Left renal pelvis (tissue), 4 donors: ENCODE results near the gene U2AF1L4. TPM values are rescaled to one million over a fixed set of nuclear protein-coding genes. Genes with fewer than 3 reads are reported as not detected.
"Not testable (repeated sequence)": the region's sequence is repeated elsewhere in the genome, so short reads cannot be mapped to it uniquely, and the experiment has no call there.

Experiments
- DNase-seq, 4 donors: peaks; one replicate each; pipeline ENCODE4 v3.0.0-alpha.2; 2013; ENCODE audit warnings: low read depth in 4 of 4, low spot score in 3 of 4
- polyA plus RNA-seq, 4 donors: library from polyadenylated mRNA; unstranded; fragments of 120-200 nt; gene quantifications; one replicate each; pipeline ENCODE4 v1.2.1, GENCODE V29; 2013; ENCODE audit not compliant: insufficient read length in 4 of 4

U2AF1L4 gene
- polyA plus RNA-seq, 4 donors: 17.2 to 22.0 (median 18.6) TPM

- DNase-seq: no peak
Observed at GRCh38 chr19:35781650-35782049, 36.4 kb upstream of the U2AF1L4 start.

- no peak for DNase-seq
Observed at GRCh38 chr19:35780717-35781116, 35.5 kb upstream of the U2AF1L4 start.

- no peak for DNase-seq
Observed at GRCh38 chr19:35780058-35780457, 34.8 kb upstream of the U2AF1L4 start.

- no peak for DNase-seq
Observed at GRCh38 chr19:35779033-35779432, 33.8 kb upstream of the U2AF1L4 start.

- no peak for DNase-seq
Observed at GRCh38 chr19:35777961-35778360, 32.7 kb upstream of the U2AF1L4 start.

GRCh38 chr19:35777086-35777841 is 32.0 kb upstream of the U2AF1L4 start:
- no peak for DNase-seq

GRCh38 chr19:35776102-35776788 is 31.0 kb upstream of the U2AF1L4 start:
- DNase-seq: no peak

- DNase-seq: peak; percentile 91 to 96 (median 96)
Observed at GRCh38 chr19:35775298-35776101, 30.3 kb upstream of the U2AF1L4 start, which contains the start of gene ARHGAP33. ARHGAP33 (plus strand) TSS chr19:35775564; CDS start chr19:35775659, 95 bp downstream.

- DNase-seq: no peak
Observed at GRCh38 chr19:35775046-35775297, 29.8 kb upstream of the U2AF1L4 start.

GRCh38 chr19:35774274-35775045 is 29.2 kb upstream of the U2AF1L4 start:
- DNase-seq: no peak

GRCh38 chr19:35773020-35773806 is 28.0 kb upstream of the U2AF1L4 start:
- no peak for DNase-seq

GRCh38 chr19:35772362-35772761 is 27.1 kb upstream of the U2AF1L4 start:
- DNase-seq: not testable (repeated sequence)

GRCh38 chr19:35768082-35768421 is 22.8 kb upstream of the U2AF1L4 start:
- no peak for DNase-seq

GRCh38 chr19:35767288-35768081 is 22.3 kb upstream of the U2AF1L4 start:
- peak in 1 of 4 donors; percentile 56 for DNase-seq

- DNase-seq: no peak
Observed at GRCh38 chr19:35766571-35767104, 21.4 kb upstream of the U2AF1L4 start.

GRCh38 chr19:35764432-35765315 is 19.5 kb upstream of the U2AF1L4 start:
- no peak for DNase-seq

- no peak for DNase-seq
Observed at GRCh38 chr19:35760711-35761349, 15.6 kb upstream of the U2AF1L4 start.
